Natural killer cell (primary cell): ENCODE results near the gene PRSS36. TPM values are rescaled to one million over a fixed set of nuclear protein-coding genes. Genes with fewer than 3 reads are reported as not detected.

Experiments used
- ATAC-seq, 3 donors: fragments of 150-1000 bp in 2 of 3; fragments of 200-7000 bp in 1 of 3; cut with Tn5 transposase; 1 replicate in 1 of 3; 2 replicates in 2 of 3; pipeline ENCODE4 v1.10.0; 2021; ENCODE audit warnings: mild to moderate bottlenecking in 2 of 3, moderate library complexity in 2 of 3
- DNase-seq, 2 donors: peaks; one replicate each; pipeline versions ENCODE4 v3.0.0 to v3.0.0-alpha.2; 2013 to 2021; ENCODE audit warnings: mixed read lengths in 1 of 2
- H3K27ac ChIP-seq: one replicate; pipeline ENCODE4 v1.5.1; 2013; ENCODE audit warnings: mild to moderate bottlenecking, low read length
- H3K27me3 ChIP-seq: one replicate; pipeline ENCODE4 v1.6.1; 2013; ENCODE audit warnings: low read length; ENCODE audit not compliant: control insufficient read depth, insufficient read depth
- H3K36me3 ChIP-seq: one replicate; pipeline ENCODE4 v1.6.1; 2013; ENCODE audit warnings: low read length; ENCODE audit not compliant: control insufficient read depth, insufficient read depth
- H3K4me1 ChIP-seq: one replicate; pipeline ENCODE4 v1.6.1; 2013; ENCODE audit warnings: low read length; ENCODE audit not compliant: control insufficient read depth, insufficient read depth
- H3K4me3 ChIP-seq: one replicate; pipeline ENCODE4 v1.5.1; 2013; ENCODE audit warnings: low read length
- H3K9me3 ChIP-seq: one replicate; pipeline ENCODE4 v1.6.1; 2013; ENCODE audit warnings: low read length; ENCODE audit not compliant: control insufficient read depth, insufficient read depth
- H3K27ac Mint-ChIP-seq, 2 donors: one replicate each; pipeline ENCODE4 v1.8.0; 2022; ENCODE audit warnings: mild to moderate bottlenecking in 2 of 2, mixed read lengths in 2 of 2, moderate library complexity in 1 of 2
- H3K27me3 Mint-ChIP-seq, 2 donors: one replicate each; pipeline ENCODE4 v1.8.0; 2022; ENCODE audit warnings: low read depth in 2 of 2, mixed read lengths in 2 of 2
- H3K36me3 Mint-ChIP-seq: one replicate; pipeline ENCODE4 v1.8.0; 2022; ENCODE audit warnings: mixed read lengths
- H3K4me1 Mint-ChIP-seq, 2 donors: one replicate each; pipeline ENCODE4 v1.8.0; 2022; ENCODE audit warnings: mixed read lengths in 2 of 2
- H3K4me3 Mint-ChIP-seq: one replicate; pipeline ENCODE4 v1.8.0; 2022; ENCODE audit warnings: mild to moderate bottlenecking, moderate library complexity, mixed read lengths
- H3K9me3 Mint-ChIP-seq, 2 donors: one replicate each; pipeline ENCODE4 v1.8.0; 2022; ENCODE audit warnings: mixed read lengths in 2 of 2
- WGBS: methylation state at CpG from one replicate; pipeline ENCODE4 v1.1.7; 2013; ENCODE audit warnings: missing lambda C conversion rate; ENCODE audit not compliant: insufficient coverage; 5-methylcytosine and 5-hydroxymethylcytosine counted together
- intact Hi-C: fragments of 100-400 bp; cut with micrococcal nuclease; formaldehyde crosslinking; loops from one replicate; pipeline ENCODE4 v1.14.2; 2022
- total RNA-seq, 4 donors: library from RNA; stranded (reverse); fragments of 120-200 nt in 1 of 4; gene quantifications; one replicate each; pipeline versions ENCODE4 v1.2.3 to v1.2.4, GENCODE V29; 2013 to 2022
- TF ChIP-seq, protein P1 (sequence below): fragments of 200-600 bp; IDR thresholded peaks from one replicate; pipeline ENCODE4 v1.8.0; 2022; ENCODE audit warnings: antibody characterized with exemption

The PRSS36 gene
- total RNA-seq, 3 donors from 2014 or later (not counting 1 experiment from before 2014, with no cell fraction given): 2.1 to 3.5 (median 2.3) TPM

- no peaks in the 10 kb centered on the region for H3K36me3 Mint-ChIP-seq
- H3K4me1 ChIP-seq: peaks cover 19% of the 10 kb centered on the region
- H3K9me3 Mint-ChIP-seq: no peaks in the 10 kb centered on the region
- no peaks in the 10 kb centered on the region for H3K36me3 ChIP-seq
- peak overlapping the region; percentile 56 to 65 for H3K27ac Mint-ChIP-seq
- intact Hi-C loops: loop anchor here (2.0 to 5.0 kb wide), 3 partner anchors 36 to 299 kb away; partner anchors contain the start of genes BCKDK, HSD3B7 and ZNF843
- H3K4me3 Mint-ChIP-seq: peak overlapping the region; percentile 82
- H3K27me3 Mint-ChIP-seq: peaks cover 0 to 7% of the 10 kb centered on the region in 2 donors
- TF ChIP-seq, protein P1, sequence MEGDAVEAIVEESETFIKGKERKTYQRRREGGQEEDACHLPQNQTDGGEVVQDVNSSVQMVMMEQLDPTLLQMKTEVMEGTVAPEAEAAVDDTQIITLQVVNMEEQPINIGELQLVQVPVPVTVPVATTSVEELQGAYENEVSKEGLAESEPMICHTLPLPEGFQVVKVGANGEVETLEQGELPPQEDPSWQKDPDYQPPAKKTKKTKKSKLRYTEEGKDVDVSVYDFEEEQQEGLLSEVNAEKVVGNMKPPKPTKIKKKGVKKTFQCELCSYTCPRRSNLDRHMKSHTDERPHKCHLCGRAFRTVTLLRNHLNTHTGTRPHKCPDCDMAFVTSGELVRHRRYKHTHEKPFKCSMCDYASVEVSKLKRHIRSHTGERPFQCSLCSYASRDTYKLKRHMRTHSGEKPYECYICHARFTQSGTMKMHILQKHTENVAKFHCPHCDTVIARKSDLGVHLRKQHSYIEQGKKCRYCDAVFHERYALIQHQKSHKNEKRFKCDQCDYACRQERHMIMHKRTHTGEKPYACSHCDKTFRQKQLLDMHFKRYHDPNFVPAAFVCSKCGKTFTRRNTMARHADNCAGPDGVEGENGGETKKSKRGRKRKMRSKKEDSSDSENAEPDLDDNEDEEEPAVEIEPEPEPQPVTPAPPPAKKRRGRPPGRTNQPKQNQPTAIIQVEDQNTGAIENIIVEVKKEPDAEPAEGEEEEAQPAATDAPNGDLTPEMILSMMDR: no peak
- no peak overlapping the region for H3K4me3 ChIP-seq
- DNase-seq (peak in 1 of 2 donors; percentile 6), ATAC-seq (no peak)
- no peaks in the 10 kb centered on the region for H3K9me3 ChIP-seq
- no peak overlapping the region for H3K27ac ChIP-seq
- no peaks in the 10 kb centered on the region for H3K27me3 ChIP-seq
- 95% methylated on average over 8 of the region's 8 CpGs for WGBS
- peaks cover 15 to 22% of the 10 kb centered on the region in 2 donors for H3K4me1 Mint-ChIP-seq
Measured at GRCh38 chr16:31143694-31144148, 6.1 kb downstream of the PRSS36 start.

GRCh38 chr16:31143011-31143693, 6.7 kb downstream of the PRSS36 start:
- H3K9me3 Mint-ChIP-seq: no peaks in the 10 kb centered on the region
- no peak for ATAC-seq

GRCh38 chr16:31142109-31143010, 7.5 kb downstream of the PRSS36 start:
- Mint-ChIP-seq H3K36me3 (no peaks in the 10 kb centered on the region), H3K27me3 (no peaks in the 10 kb centered on the region), H3K4me3 (peak overlapping the region; percentile 75), H3K9me3 (no peaks in the 10 kb centered on the region), H3K27ac (peak overlapping the region; percentile 76 to 82), H3K4me1 (peaks cover 15 to 22% of the 10 kb centered on the region in 2 donors)
- Histone ChIP-seq H3K4me3 (peak overlapping the region; percentile 6), H3K36me3 (no peaks in the 10 kb centered on the region), H3K9me3 (no peaks in the 10 kb centered on the region), H3K27me3 (no peaks in the 10 kb centered on the region), H3K4me1 (peaks cover 19% of the 10 kb centered on the region), H3K27ac (peak overlapping the region; percentile 62)
- DNase-seq: peak; percentile 86 to 98
- intact Hi-C loops: loop anchor here (1.0 to 5.0 kb wide), 4 partner anchors 35 to 300 kb away; partner anchors contain the start of genes BCKDK, HSD3B7 and ZNF843
- TF ChIP-seq, protein P1: peak; percentile 87
- peak; percentile 86 to 97 (median 88) for ATAC-seq
- WGBS: 6% methylated on average over 89 of the region's 89 CpGs

More at GRCh38 chr16:31143011-31143693, 6.7 kb downstream of the PRSS36 start:
- Mint-ChIP-seq H3K4me1 (peaks cover 15 to 22% of the 10 kb centered on the region in 2 donors), H3K36me3 (no peaks in the 10 kb centered on the region), H3K27me3 (peaks cover 0 to 7% of the 10 kb centered on the region in 2 donors), H3K4me3 (peak overlapping the region; percentile 82), H3K27ac (peak overlapping the region; percentile 56 to 82)
- TF ChIP-seq, protein P1: no peak
- Histone ChIP-seq H3K27ac (peak overlapping the region; percentile 11), H3K27me3 (no peaks in the 10 kb centered on the region), H3K9me3 (no peaks in the 10 kb centered on the region), H3K4me3 (peak overlapping the region; percentile 6), H3K4me1 (peaks cover 19% of the 10 kb centered on the region), H3K36me3 (no peaks in the 10 kb centered on the region)
- intact Hi-C loops: loop anchor here (2.0 to 5.0 kb wide), 3 partner anchors 36 to 299 kb away; partner anchors contain the start of genes BCKDK, HSD3B7 and ZNF843
- DNase-seq: peak in 1 of 2 donors; percentile 19
- WGBS: 77% methylated on average over 21 of the region's 22 CpGs
